ENCODE results near the gene LRRTM3.

DNA sequence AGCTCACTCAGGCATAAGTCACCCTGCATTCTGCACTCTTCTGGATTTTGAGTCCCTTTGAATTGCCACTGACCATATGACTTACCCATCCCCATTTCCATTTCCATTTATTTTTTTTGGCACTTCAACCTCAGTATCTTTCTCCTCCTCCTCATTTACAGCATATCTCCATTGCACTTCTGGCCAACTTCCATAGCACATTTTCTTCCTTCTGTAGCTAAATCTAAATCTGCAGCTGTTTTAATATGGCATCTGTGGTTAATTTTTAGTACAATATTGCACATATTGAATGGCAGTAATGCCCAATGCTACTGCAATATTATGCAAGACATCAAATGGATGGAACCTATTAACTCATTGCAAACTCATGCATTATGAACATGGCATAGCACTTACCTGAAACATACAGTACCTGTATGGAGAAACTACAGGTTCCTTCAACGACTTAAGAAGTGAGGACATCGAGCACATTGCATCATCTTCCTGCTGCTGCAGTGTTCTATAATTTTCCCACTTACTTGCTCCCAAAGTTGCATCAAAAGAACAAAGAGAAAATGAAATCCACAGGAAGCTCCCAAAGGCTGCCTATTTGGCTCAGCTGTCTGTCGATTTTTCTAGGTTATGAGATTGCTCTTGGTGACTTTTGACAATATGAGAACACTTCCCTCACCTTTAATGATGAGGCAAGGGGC is 55.7 kb downstream of the LRRTM3 start:
- TF ChIP-seq ZNF274 (IDR thresholded peaks at IDR 0.05; ENCODE audit: low read depth, low read length), result no peak
- no peak for TF ChIP-seq SUZ12 (IDR thresholded peaks at IDR 0.05; ENCODE audit: extremely low read depth, insufficient read depth, insufficient read length)
- TF ChIP-seq YY1 (IDR thresholded peaks at IDR 0.05; ENCODE audit: insufficient read depth, insufficient read length), result no peak
